ENCODE data around the gene CREB3.

CREB3 gene

GRCh38 chr9:35749515-35750255 is 17.2 kb downstream of the CREB3 start:
- peak in 2 of 4 experiments; percentile 32 to 43 for DNase-seq

- no peak for DNase-seq
Measured at GRCh38 chr9:35750256-35750531, 17.7 kb downstream of the CREB3 start.

DNA sequence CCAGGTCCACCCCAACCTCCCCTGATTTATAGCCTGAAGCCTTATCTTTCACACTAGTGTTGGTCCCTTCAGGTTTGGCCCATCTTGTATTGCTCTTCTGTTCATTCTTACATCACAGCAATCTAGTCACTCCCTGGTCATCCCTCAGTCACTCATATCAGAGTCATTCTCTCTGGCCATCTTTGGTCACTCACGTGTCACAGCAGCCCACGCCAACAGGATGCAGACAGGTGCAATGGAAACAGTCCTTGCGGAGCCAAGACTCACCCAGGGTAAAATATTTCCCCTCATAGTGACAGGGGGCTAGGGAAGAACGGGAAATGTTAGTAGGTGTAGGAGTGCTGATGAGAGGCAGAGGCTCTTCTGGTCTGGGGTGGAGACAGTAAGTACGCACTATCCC is 21.0 kb downstream of the CREB3 start:
- no peak for DNase-seq

GRCh38 chr9:35754264-35754663 is 21.8 kb downstream of the CREB3 start, which contains the start of gene MSMP:
MSMP (minus strand) TSS chr9:35754276; CDS start chr9:35754129, 147 bp downstream.
- no peak for DNase-seq

DNA sequence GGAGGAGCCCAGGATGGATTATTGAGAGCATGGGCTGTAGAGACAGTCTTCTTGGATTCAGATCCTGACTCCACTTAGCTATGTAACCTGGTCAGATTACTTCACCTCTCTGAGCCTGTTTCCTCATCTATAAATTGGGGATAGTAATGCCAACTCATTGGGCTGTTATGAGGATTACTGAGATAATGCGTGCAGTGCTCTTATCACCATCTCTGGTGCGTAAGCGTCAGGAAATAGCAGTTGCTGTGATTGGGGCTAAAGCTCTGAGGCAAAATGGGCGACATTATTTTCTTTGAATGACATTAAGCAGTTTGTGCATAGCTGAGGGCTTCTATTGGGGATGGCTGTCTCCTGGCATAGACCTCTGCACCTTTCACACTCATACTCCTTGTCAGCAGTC is 22.6 kb downstream of the CREB3 start:
- no peak for DNase-seq

DNA sequence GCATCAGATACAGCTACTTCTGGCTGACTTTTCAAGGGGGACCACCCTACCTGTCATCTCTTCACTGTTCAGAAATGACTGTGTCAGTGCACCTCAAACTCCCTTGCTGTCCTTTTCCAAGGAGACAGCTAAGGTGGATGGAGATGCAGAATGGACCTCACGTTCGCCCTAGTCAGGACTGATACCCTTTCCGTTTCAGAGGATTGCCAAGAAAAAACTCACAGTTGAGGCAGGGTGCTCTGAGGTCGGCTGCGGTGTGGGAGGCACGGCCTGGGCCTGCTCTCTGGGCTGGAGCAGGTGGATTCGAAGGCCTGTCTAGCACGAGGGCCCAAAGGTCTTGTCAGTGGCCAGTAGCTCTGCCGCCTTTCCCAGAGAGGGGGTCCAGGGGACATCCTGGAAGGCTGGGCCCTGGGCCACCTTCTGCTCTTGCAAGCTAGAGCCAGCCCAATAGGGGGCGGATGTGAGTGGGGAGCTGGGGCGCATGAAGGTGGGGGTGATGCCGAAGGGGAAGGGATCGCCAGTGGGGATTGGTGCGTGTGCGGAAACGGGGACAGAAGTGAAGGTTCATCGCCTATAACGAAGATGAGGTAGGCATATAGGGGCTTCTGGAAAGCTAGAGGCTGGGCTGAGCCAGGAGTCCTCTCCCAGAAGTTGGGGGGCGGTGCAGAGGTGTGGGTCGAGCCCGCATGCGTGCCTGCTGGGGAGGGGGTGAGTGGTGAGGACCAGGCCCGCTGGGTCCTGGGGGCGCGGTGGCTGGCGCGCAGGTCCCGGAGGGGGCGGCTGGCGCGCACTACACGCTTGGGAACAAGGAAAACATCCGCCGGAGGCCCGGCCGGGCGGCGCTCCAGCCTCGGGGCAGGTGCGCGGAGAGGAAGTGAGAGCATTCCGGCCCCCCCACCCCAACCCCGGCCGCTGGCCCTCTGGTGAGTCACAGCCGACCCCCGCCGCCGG is 24.1 kb downstream of the CREB3 start:
- DNase-seq = peak in 2 of 4 experiments; percentile 45 to 62

DNA sequence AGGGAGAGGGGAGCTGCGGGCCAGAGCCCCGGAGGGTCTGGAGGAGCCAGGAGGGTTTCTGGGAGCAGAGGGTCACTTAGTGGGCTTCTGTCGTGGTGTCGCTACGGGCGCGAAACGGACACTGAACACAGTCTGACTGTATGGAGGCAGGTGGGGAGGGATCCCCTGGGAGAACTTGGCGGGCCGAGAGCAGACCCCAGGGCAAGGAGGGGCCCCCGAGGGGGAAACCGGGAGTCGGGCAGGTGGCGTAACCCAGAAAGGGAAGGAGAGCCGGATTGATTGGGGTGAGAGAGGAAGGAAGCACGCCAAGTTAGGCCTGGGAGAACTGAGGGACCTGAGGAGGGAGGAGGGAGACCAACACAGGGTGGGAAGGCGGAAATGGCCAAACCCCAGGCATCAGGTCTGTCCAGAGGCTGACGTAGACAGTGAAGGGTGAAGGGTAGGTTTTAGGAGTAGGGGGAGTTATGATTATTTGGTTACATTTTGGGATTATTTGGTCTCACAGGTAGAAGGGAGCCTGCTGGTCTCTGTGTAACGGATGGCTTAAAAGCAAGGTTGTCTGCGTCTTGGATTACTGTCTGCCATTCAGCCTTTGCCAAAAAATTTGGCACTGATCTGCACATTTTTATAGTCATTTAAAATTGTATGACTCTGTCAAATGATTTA is 24.9 kb downstream of the CREB3 start:
- DNase-seq = peak in 2 of 4 experiments; percentile 38 to 47

- DNase-seq = no peak
Measured at GRCh38 chr9:35757892-35758275, 25.4 kb downstream of the CREB3 start.

DNA sequence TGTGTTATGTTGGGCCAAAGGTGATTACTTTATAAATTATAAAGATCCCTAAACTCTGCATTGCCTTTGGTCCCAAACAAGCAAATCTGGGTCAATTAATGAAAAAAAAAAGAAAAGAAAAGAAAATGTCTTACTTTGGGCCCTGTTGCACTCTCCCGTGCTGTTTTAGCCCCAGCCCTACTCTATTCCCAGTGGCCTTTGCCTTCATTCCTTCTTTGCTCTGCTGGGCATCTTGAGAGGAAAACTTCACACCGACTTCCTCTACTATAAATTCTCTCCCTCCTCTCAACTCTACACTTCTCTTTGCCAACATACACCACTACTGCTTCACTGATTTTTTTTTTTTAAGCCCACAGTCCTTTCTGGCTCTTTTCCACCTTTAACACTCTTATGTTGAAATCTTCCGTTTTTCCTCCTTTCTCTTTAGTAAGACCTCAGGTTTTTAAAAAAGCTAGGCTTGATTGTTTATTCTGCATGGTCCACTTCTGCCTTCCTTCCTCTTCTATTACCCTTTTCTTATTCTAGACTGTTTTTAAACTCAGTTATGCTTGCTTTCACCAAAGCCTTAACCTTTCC is 26.1 kb downstream of the CREB3 start:
- DNase-seq = peak in 1 of 4 experiments; percentile 15

GRCh38 chr9:35759795-35760194 is 27.3 kb downstream of the CREB3 start:
- DNase-seq = no peak

GRCh38 chr9:35760651-35761050 is 28.2 kb downstream of the CREB3 start:
- DNase-seq = peak; percentile 44 to 65 (median 58)

DNA sequence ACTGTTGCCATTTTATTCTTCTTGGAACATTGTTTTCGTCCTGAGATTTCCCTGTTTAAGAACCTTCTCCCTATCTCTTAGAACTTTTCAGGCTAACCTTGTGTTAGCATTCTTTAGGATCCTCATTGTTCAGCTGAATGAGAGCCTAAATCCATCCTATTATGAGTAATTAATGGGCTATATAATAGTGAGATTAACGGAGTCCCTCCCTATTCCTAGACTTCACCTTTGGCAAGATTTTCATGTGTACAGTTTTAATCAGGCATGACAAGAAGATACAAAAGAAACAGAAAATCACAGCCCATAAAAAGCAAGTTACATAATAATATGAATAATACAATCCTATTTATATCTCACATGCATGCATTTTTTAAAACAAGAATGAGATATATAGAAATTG is 30.7 kb downstream of the CREB3 start:
- DNase-seq = no peak

DNA sequence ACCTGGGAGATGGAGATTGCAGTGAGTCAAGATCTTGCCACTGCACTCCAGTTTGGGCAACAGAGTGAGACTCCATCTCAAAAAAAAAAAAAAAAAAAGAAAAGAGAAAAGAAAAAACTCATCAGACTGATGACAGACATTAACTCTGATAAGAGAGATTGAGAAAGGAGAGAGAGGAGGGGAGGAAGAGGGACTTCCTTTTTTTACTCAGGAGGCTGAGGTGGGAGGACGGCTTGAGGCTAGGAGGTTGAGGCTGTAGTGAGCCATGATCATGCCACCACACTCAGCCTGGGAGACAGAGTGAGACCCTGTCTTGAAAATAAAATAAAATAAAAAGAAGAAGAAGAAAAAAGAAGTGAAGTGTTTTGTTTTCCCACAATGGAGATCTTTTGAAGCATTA is 31.3 kb downstream of the CREB3 start:
- no peak for DNase-seq

DNA sequence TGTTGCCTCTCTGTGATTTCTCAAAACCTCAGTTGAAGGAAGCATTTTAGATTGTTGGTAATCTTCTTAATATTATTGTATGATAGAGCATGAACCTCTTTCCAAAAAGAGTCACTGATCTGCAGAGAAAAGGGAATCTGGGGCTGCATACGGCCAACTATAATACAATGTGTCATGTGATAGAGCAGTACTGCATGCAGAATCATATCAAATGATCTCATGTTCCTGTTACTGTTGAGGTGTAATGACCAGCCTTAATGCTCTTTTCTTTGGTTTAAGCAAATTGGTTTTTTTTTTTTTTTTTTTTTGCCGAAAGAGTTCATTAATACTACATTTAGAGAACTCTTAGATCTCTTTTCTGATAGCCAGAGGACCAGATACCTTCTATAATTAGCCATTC is 34.5 kb downstream of the CREB3 start:
- no peak for DNase-seq

DNA sequence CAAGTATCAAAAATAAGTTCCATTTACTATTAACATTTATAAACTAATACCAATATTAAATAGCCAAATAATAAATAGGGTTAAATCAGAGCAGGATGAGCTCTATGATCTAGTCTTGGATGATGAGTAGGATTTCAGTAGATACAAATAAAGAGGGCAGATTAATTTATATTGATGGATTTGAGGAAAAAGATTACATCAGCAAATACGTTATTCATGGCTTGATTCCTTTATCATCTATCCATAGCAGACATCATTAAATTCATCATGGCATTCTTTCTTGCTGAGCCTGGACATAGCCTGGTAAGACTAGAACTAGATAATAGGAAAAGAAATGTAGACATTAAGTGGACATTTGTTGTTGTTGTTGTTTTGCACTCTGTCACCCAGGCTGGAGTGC is 35.0 kb downstream of the CREB3 start:
- no peak for DNase-seq

DNA sequence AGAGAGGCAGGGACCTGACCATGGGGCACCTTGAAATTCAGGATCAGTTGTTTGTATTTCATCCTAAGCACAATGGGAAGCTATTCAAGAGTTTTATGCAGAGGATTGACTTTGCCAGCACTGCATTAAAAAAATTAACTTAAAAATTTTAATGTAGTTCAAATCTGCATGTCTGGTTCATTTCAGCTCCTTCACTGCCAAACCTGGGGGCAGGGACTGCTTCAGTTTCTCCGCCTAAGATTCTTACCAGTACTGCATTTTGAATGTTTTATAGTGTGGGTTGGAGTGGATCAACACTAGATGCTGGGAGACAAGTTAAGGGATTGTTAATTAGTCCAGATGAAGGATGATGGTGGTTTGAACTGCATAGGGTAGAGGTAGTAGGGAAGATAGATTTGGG is 37.3 kb downstream of the CREB3 start:
- no peak for DNase-seq

GRCh38 chr9:35771075-35771433 is 38.6 kb downstream of the CREB3 start:
- peak in 3 of 4 experiments; percentile 11 to 23 (median 14) for DNase-seq

DNA sequence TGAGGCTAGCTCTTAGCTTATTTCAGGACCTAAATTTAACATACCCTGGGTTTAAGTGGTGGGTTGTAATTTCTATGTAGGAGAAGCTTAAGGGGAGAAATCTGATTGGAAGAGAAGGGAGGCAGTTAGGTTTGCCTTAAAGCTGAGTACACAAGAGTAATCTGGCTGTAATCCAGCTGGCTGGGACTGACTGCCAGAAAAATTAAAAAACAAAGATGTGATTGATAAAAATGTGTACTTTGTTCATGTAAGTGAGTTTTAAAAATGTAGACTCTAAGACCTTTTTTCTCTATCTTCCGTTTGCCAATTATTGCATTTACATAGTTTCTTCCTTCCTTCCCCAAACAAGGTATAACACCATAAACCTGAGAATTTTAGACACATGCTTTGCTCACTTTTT is 39.1 kb downstream of the CREB3 start:
- no peak for DNase-seq

DNA sequence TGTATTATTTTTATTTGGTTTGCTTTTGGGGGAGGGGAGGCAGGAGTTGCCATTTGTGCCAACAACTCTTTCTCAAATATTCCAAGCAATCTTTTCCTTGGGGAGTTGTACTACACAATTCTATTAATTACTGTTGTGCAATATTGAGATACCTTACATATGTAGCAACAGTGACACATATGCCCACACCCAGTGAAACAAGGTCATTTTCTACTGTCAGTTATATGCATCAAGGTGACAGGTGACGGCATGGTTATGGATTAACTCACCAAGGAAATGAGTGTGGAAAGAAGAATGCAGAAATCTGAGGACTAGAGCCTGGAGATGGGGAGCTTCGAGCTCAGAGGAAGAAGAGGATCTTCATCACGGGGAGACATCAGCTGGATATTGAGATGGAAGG is 39.5 kb downstream of the CREB3 start:
- DNase-seq = no peak

- DNase-seq = peak; percentile 77 to 87 (median 84)
Measured at GRCh38 chr9:35774907-35775635, 42.6 kb downstream of the CREB3 start.

- peak in 1 of 4 experiments; percentile 36 for DNase-seq
Measured at GRCh38 chr9:35776018-35776417, 43.6 kb downstream of the CREB3 start.

- DNase-seq = no peak
Measured at GRCh38 chr9:35778496-35778895, 46.0 kb downstream of the CREB3 start.
